A673 (cell line): ENCODE results near the gene GRM1. TPM values are rescaled to one million over a fixed set of nuclear protein-coding genes. Genes with fewer than 3 reads are reported as not detected.

Experiments used
- BruUV-seq: library from RNA; stranded (reverse); fragments of 400-500 nt; replicated peaks from 2 replicates; lab custom pipeline; 2021; lab: Mats Ljungman, UMichigan
- CTCF ChIA-PET: fragments of 300-600 bp; sonication (Branson Sonifier 250); formaldehyde crosslinking; loops from one replicate; lab custom pipeline; 2022; ENCODE audit warnings: antibody characterized with exemption; lab: Charles Lee
- POLR2A ChIA-PET: fragments of 300-600 bp; sonication (Branson Sonifier 250); formaldehyde crosslinking; loops from one replicate; lab custom pipeline; 2022; ENCODE audit warnings: antibody characterized with exemption; ENCODE audit not compliant: low non-redundant PET; lab: Charles Lee
- DNase-seq: peaks from one replicate; pipeline ENCODE4 v3.0.0-alpha.2; 2015; ENCODE audit warnings: low spot score
- H3K27ac ChIP-seq: fragments of 200-600 bp; sonication (generic); 2 replicates; pipeline ENCODE4 v1.5.1; 2016; ENCODE audit warnings: mixed run types, low read depth, mild to moderate bottlenecking, mixed read lengths, antibody characterized with exemption, low read length; ENCODE audit not compliant: poor library complexity, severe bottlenecking
- H3K27me3 ChIP-seq: fragments of 200-600 bp; sonication (generic); replicated peaks from 2 replicates; pipeline ENCODE4 v1.6.1; 2017; ENCODE audit warnings: mixed run types, low read depth, mild to moderate bottlenecking, mixed read lengths, antibody characterized with exemption, low read length; ENCODE audit not compliant: insufficient read depth, poor library complexity
- H3K36me3 ChIP-seq: fragments of 200-600 bp; sonication (generic); 2 replicates; pipeline ENCODE4 v1.6.1; 2016; ENCODE audit warnings: mixed run types, mild to moderate bottlenecking, mixed read lengths, antibody characterized with exemption, low read length; ENCODE audit not compliant: insufficient read depth, poor library complexity, severe bottlenecking
- H3K4me1 ChIP-seq: fragments of 200-600 bp; sonication (generic); 2 replicates; pipeline ENCODE4 v1.6.1; 2017; ENCODE audit warnings: mixed run types, mild to moderate bottlenecking, mixed read lengths, antibody characterized with exemption, low read length; ENCODE audit not compliant: insufficient read depth, poor library complexity, severe bottlenecking
- H3K4me3 ChIP-seq: fragments of 200-600 bp; sonication (generic); 2 replicates; pipeline ENCODE4 v1.5.1; 2016; ENCODE audit warnings: low read depth, mixed run types, mild to moderate bottlenecking, mixed read lengths, low read length; ENCODE audit not compliant: poor library complexity, severe bottlenecking
- H3K9me3 ChIP-seq: fragments of 200-600 bp; sonication (generic); 2 replicates; pipeline ENCODE4 v1.6.1; 2016; ENCODE audit warnings: mixed run types, low read depth, mild to moderate bottlenecking, mixed read lengths, antibody characterized with exemption, low read length; ENCODE audit not compliant: poor library complexity, severe bottlenecking
- EZH2 ChIP-seq: fragments of 200-600 bp; sonication (generic); IDR thresholded peaks from 2 replicates; pipeline ENCODE4 v1.6.1; 2017; ENCODE audit warnings: borderline replicate concordance, low read depth, mild to moderate bottlenecking, mixed read lengths, antibody characterized with exemption, low read length; ENCODE audit not compliant: poor library complexity, severe bottlenecking
- intact Hi-C: fragments of 100-400 bp; cut with micrococcal nuclease; formaldehyde crosslinking; loops from one replicate; pipeline ENCODE4 v1.10.0; 2022; ENCODE audit not compliant: unreplicated experiment
- total RNA-seq: library from RNA; stranded (reverse); gene quantifications from 2 replicates; pipeline ENCODE4 v1.2.3, GENCODE V29; 2021
- TF ChIP-seq, protein P1 (sequence below): fragments of 300-800, 200-600 bp; sonication (generic); conservative IDR thresholded peaks from 2 replicates; pipeline ENCODE4 v1.5.1; 2017; ENCODE audit warnings: low read depth, mild to moderate bottlenecking, antibody characterized with exemption, low read length, moderate library complexity, mixed read lengths

The GRM1 gene
- total RNA-seq, 1 experiment from 2014 or later = 0.11 TPM

DNA sequence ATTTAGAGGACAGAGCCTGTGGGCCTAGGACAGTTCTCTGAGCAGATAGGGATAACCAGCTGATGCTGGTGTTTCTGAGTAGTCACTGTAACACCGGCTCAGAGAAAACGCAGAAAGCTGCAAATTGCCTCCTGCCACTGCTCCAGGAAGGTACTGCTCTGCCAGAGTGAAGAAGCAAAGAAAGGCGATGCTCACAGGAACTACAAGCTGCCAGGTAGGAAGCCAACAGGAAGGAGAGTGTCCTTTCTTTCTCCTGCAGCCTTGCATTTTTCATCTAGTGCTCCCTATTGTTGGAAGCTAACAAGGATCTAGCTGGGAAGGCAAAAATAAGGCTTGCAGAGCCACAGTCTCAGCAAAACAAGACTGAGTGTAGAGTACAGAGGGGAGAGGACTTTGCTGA is 444.1 kb downstream of the GRM1 start:
- Histone ChIP-seq H3K4me1 (no peaks in the 10 kb centered on the region), H3K27ac (no peak overlapping the region), H3K36me3 (no peaks in the 10 kb centered on the region), H3K9me3 (no peaks in the 10 kb centered on the region), H3K4me3 (no peak overlapping the region), H3K27me3 (no peaks in the 10 kb centered on the region)
- POLR2A ChIA-PET = interaction anchor here (0.6 kb wide), 1 partner anchor 83 kb away, joined by 3 read pairs; no protein-coding TSS in a partner anchor
- CTCF ChIA-PET = no interaction called here
- no TSS peak for BruUV-seq
- no peak for DNase-seq
- intact Hi-C loops = no loop called here
- TF ChIP-seq EZH2 = no peak
- TF ChIP-seq, protein P1, sequence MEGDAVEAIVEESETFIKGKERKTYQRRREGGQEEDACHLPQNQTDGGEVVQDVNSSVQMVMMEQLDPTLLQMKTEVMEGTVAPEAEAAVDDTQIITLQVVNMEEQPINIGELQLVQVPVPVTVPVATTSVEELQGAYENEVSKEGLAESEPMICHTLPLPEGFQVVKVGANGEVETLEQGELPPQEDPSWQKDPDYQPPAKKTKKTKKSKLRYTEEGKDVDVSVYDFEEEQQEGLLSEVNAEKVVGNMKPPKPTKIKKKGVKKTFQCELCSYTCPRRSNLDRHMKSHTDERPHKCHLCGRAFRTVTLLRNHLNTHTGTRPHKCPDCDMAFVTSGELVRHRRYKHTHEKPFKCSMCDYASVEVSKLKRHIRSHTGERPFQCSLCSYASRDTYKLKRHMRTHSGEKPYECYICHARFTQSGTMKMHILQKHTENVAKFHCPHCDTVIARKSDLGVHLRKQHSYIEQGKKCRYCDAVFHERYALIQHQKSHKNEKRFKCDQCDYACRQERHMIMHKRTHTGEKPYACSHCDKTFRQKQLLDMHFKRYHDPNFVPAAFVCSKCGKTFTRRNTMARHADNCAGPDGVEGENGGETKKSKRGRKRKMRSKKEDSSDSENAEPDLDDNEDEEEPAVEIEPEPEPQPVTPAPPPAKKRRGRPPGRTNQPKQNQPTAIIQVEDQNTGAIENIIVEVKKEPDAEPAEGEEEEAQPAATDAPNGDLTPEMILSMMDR = no peak

DNA sequence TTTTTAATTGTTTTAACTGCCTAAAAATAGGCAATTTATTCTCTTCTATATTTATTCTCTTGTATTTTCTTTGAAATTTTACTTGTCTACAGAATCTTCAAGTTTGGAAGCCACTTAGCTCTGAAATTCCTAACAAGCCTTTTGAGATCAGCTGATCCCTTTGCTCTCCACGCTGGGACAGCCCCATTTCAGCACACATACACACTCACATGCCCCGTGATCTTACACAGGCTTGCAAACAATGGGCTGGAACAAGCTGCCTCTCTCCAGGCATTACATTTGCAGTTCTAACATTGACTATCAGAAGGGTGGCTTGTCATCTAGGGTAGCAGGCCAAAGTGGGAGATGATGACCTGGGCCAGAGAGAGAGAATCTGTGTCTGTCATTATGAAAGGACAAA is 452.7 kb downstream of the GRM1 start:
- ChIA-PET CTCF (no interaction called here), POLR2A (no interaction called here)
- Histone ChIP-seq H3K27ac (no peak overlapping the region), H3K36me3 (no peaks in the 10 kb centered on the region), H3K4me1 (no peaks in the 10 kb centered on the region), H3K4me3 (no peak overlapping the region), H3K27me3 (no peaks in the 10 kb centered on the region), H3K9me3 (peaks cover 5% of the 10 kb centered on the region)
- no peak for DNase-seq
- intact Hi-C loops = no loop called here
- TF ChIP-seq, protein P1 = no peak
- TF ChIP-seq EZH2 = no peak
- no TSS peak for BruUV-seq

DNA sequence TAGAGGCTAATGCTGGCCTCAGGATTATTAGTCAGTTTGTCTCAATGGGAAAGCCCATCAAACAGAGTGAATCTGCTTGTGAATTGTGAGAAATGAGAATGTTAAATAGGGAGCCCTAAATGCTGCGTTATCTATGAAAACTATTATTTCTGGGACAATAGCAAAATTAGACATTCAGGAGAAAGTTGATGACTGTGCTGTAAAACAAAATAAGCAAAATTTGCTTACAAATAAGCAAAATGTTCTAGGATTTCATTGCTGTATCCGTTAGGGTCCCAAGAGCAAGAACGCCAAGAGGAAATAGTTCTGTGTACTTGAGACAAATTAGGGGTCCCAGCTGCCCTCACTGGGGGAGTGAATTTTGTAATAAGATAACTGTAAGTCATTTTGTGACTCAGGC is 455.5 kb downstream of the GRM1 start:
- H3K27ac ChIP-seq = no peak overlapping the region
- DNase-seq = no peak
- peaks cover 5% of the 10 kb centered on the region for H3K9me3 ChIP-seq
- TF ChIP-seq, protein P1 = no peak
- TF ChIP-seq EZH2 = no peak
- BruUV-seq = no TSS peak
- no peak overlapping the region for H3K4me3 ChIP-seq
- no peaks in the 10 kb centered on the region for H3K27me3 ChIP-seq
- ChIA-PET CTCF (no interaction called here), POLR2A (no interaction called here)
- no peaks in the 10 kb centered on the region for H3K36me3 ChIP-seq
- intact Hi-C loops = no loop called here
- no peaks in the 10 kb centered on the region for H3K4me1 ChIP-seq

Other genes with a start within 250 kb of the GRM1 start
- 10.9 and 12.2 TPM in 2 replicates for gene FBXO30, start 214.3 kb upstream of the GRM1 start, total RNA-seq
- gene SHPRH, start 64.7 kb upstream of the GRM1 start, total RNA-seq = 21.3 and 21.4 TPM in 2 replicates